Measurements from ENCODE around the gene TEKT5.

- TF ChIP-seq CTCF (IDR thresholded peaks at IDR 0.05) (no peak), POLR2AphosphoS5 (IDR thresholded peaks at IDR 0.05) (no peak), POLR2A (IDR thresholded peaks at IDR 0.05) (no peak)
These were observed 75.4 kb downstream of the TEKT5 start for GRCh38 chr16:10619271-10619849.
